Superior temporal gyrus (tissue), 1 donor: Measurements from ENCODE around the gene PLEKHG4B.
"Not testable (repeated sequence)": the region's sequence is repeated elsewhere in the genome, so short reads cannot be mapped to it uniquely, and the experiment has no call there.

Source experiments
- DNase-seq: peaks from one replicate; pipeline ENCODE4 v3.0.0-alpha.2; 2016; ENCODE audit errors: extremely low spot score

The PLEKHG4B gene

DNA sequence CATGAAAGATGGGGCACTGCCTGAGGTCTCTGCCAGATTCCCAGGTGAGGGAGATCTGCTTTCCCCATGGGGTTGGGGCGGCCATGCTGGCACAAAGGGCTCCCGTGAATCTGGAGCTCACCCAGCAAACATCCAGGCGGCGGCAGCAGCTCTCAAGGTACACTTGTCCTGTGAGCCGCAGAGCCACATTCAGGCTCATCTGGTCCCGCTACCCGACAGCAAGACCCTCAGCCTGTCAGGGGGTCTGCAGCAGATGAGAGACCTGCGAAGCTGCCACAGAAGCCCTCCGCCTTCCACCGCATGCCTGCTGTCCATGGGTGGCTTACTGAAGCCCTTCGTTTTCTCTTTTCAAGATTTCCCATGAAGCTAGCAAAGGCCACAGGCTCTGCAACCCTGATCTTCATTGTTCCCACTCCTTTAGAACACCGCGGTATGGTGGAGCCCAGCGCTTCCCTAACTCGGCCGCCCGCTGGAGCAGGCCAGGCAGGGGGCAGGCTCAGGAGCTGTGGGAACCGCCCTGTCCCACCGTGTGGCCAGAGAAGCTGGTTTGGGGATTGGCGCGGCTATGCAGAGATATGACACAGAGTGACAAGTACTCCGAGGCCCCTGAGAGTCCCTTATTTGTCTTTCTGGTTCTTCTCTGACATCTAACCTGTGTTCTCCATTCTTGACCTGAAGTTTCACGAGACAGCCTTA, 108.1 kb downstream of the PLEKHG4B start:
- DNase-seq = no peak

DNA sequence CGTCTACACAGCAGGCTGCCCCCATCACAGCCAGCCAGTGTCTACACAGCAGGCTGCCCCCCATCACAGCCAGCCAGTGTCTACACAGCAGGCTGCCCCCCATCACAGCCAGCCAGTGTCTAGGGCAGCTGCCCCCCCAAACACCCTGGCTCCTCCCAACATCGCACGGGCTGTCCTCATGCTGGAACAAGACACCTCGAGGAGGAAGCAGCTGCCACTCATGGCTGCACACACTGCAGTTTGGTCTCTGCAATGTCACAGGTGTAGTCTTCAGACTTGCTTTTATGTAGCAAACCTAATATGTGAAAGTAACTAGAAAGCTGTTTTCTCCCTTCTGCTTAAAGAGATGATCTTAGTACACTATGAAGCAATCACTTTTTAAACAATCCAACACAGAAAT, 109.0 kb downstream of the PLEKHG4B start:
- no peak for DNase-seq

DNA sequence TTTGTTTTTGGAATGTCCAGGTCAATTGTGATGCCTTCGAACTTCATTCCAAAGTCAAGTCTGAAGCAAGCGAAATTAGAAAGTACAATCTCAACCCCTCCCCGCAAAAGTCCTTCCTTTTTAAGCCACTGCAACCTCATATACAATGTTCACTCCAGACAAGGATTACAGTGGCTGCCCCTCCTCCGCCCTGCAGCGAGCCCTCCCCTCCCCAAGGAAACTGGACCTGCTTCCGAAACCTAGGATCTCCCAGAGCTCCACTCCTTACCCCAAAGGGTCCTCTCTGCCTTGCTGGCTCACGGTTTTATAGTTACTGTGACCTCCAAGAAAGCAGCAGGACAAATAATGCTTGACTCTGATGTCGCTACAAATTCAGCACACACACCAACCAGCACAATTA, 109.7 kb downstream of the PLEKHG4B start:
- no peak for DNase-seq

DNA sequence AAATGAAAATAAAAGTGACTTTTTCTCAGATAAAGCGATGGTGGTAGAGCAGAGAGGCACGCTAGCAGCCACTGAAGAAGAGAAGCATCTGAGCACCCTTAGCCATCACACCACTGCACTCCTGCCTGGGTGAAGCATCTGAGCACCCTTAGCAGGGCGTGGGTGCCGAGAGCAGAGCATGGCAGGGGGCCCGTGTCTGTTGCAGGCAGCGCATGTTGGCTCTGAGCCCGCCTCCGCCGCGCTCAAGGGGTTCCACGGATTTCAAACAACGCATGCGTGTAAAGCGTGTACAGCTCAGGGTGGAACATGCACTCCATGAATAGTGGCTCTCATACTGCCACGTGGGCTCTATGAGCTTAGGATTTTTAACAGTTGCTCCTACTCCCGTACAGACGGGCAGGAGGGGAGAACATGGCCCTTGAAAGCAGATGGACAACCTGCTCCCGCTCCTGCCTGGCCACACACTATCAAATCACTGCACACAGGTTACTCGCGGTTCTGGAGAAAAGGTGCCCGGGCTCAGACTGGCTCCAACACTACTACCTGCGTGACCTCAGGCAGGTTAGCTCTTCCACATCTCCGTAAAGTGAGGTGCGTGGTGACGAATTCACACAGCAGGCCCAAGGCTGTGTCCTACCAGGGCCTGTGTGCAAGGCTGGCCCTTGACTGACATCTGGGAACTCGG, 111.4 kb downstream of the PLEKHG4B start:
- no peak for DNase-seq

DNA sequence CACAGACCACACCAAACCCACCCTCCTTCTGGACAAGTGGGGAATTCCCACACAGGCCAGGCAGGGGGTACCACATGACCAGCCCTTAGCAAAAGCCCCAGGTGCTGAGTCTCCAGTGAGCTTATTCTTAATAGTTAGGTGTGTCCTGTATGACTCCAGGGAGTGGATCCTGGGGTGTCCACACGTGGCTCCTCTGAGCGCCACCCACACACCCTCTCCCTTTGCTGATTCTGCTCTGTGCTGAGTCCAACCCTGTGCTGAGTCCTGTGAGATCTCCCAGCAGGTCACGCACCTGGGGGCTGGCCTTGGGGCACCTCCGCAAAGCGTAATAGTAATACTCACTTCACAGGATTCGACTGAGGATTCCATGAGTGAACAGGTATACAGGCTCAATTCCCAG, 112.0 kb downstream of the PLEKHG4B start:
- no peak for DNase-seq

DNA sequence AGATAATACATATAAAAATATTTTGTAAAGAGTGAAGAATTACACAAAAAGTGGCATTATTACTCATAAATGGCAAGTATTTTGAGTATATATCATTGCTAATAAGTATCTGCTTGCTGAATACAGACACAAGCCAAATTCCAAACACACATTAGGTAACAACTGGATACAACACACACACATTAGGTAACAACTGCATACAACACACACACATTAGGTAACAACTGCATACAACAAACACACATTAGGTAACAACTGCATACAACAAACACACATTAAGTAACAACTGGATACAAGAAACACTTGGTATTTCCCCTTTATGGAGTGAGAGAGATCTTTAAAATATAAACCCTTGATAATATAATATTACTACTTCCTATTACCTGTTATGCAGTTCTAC, 112.5 kb downstream of the PLEKHG4B start:
- no peak for DNase-seq

DNA sequence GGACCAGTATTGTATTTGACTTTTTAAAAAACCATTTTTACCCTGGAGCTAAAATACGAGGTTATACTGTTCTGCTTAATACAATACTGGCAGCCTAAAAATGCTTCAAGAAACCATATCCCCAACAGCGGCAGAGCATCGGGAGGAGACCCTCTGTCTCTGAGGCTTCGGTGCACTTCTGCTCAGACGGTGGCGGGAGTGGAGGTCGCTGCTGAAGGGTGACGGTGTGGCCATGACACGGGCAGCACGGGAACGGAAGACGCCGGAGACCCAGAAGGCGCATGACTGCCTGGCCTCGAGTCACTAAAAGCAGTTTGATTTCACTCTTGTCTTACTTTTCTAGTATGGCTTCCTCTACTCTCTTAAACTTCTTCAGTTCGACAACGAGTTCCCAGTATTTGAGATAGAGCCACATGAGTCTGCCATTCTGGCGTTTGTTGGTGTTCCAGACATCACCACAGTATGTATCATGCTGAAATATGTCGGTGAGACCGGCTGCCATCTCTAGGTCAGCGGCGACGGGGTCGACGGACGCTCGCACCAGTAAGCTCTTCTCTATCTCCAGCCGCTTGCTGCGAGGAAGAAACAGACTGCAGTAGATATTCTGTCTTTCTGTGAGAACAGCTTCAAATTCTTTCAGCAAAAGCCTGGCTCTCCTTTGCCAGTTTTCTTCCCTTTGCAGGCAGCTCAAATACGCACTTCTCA, 113.2 kb downstream of the PLEKHG4B start:
- no peak for DNase-seq

DNA sequence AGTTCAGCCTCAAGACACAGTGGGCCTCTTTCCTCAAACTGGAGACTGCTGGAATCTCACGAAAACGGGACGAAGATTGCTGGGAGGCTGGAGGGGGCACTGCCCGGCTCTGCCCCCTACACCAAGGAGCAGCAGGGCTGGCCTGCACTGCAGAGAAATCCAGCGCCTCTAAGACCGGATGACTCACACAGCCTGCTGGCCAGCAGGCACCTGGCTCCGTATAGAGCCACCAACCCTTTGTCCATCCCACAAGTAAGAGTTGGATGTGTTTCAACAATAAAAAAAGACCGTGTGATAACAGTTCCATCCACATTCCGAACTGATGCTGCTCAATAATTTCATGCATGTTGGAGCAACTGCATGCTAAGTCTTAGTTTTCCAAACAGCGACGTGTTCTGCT, 114.4 kb downstream of the PLEKHG4B start:
- DNase-seq = no peak

DNA sequence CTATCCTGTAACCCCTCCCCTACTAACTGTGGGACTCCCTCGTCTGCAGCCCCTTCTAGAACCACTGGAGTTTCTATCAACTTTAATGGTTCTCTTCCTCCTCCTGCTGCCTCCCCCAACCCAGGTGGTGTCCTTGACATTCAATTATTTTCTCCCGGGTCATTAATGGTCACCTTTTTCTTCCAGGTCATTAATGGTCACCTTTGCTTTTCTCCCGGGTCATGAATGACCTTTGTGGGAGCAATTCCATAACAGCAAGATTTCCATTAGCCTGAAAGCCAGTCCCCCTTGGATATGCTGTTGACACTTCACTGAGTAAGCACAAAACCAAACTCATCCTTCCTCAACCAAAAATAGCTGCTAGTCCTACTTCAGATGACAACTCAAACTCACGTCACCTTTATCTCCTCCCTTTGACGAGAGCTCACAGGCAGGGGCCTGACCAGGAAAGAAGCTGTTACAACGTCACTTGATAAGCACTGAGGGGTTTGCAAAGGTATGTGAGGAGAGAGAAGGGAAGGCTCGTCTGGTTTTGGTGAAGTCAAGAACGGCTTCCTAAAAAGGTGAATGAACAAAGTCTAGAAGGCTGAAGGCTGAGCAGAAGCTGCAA, 115.1 kb downstream of the PLEKHG4B start:
- no peak for DNase-seq

DNA sequence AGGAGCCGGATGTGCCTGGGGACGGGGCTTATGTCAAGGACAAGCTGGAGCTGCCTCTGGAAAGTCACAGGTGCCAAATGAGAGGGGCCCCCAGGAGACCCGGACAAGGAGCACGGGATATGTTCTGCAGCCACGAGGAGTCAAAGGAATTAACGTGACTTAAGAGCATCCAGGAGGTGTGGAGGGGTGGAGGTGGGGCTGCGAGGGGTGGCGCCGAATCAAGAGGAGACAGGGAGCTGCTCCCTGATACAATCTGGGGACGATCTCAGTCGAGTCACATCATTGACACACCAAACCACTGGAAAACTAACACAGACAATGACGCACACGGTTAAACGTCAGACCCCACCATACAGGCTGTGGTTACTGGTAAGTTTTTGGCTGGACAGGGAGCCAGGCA, 115.6 kb downstream of the PLEKHG4B start:
- DNase-seq = no peak

DNA sequence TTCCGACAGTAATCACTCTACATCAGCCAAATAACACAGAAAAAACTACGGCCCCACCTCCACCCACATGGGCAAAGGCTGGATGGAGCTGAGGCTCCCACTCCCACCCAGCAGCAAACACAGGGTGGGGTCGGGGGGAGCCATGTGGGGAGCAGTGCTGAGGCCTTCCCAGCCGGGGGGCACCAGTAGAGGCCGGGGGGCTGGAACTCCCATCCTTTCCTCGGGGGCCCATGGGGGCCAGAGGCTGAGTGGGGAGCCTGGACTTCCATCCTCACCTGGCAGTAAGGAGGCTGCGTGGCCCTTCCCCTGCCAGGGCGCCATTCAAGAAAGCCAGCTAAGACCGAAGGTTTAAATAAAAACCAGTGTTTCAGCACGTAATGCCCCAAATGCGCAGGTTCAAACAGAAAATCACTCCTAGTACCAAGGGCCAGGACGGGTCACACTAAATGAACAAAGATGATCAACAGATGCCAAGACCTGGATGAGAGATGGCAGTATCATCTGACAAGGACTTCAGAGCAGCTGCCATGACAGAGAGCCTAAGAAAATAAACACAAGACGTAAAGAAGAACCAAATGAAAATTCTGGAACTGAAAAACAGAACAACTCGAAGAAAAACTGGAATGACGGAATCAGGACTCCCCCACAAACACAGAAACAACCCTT, 116.6 kb downstream of the PLEKHG4B start:
- no peak for DNase-seq

DNA sequence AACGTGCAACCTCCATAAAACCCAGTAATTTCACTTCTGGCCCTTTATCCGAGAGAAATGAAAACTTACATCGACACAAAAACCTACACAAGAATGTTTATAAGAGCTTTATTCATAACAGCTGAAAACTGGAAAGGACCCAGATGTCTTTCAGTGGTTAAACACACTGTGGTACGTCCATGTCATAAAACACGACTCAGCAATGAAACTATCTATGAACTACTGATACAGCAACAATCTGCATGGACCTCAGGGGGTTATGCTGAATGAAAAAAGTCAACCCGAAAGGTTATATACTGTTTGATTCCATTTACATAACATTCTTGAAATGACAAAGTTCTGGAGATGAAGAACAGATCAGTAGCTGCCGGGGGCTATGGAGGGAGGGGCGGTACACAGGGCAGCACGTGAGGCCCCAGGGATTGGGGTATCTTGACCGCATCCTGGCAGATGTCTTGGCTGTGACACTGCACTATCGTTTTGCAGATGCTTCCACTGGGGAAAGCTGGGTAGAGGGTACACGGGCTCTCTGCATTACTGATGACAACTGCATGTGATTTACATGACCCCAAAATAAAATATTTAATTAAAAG, 121.9 kb downstream of the PLEKHG4B start:
- no peak for DNase-seq

DNA sequence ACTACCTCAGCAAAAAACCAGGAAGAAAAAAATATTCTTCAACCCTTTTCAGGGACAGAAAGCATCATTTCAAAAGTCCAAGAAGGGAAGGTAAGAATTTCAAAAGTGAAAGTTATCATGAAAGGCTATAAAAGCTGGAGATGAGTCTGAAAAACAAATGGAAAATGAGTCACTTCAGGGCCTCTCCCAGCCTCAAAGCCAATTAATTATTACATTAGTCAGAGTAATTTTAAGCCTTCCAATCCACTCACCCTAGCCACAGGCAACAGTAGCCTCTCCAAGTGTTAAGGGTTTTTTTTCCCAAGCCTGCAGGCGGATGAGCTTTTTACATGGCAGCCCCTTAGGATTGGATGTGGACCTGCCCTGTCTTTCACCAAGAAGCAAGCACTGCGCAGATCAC, 123.3 kb downstream of the PLEKHG4B start:
- DNase-seq = not testable (repeated sequence)

DNA sequence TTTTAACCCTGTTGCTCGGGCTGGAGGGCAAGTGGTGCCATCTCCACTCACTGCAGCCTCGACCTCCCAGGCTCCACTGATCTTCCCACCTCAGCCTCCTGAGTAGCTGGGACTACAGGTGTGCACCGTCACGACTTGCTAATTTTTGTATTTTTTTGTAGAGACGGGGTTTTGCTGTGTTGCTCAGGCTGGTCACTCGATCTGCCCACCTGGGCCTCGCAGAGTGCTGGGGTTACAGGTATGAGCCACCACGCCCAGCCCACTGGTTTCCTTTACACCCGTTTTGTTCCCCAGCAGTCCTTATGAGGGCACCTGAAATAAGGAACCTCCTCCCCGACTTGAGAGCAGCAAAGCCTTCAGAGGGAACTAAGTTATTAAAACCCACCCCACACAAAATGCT, 124.1 kb downstream of the PLEKHG4B start:
- DNase-seq = not testable (repeated sequence)

DNA sequence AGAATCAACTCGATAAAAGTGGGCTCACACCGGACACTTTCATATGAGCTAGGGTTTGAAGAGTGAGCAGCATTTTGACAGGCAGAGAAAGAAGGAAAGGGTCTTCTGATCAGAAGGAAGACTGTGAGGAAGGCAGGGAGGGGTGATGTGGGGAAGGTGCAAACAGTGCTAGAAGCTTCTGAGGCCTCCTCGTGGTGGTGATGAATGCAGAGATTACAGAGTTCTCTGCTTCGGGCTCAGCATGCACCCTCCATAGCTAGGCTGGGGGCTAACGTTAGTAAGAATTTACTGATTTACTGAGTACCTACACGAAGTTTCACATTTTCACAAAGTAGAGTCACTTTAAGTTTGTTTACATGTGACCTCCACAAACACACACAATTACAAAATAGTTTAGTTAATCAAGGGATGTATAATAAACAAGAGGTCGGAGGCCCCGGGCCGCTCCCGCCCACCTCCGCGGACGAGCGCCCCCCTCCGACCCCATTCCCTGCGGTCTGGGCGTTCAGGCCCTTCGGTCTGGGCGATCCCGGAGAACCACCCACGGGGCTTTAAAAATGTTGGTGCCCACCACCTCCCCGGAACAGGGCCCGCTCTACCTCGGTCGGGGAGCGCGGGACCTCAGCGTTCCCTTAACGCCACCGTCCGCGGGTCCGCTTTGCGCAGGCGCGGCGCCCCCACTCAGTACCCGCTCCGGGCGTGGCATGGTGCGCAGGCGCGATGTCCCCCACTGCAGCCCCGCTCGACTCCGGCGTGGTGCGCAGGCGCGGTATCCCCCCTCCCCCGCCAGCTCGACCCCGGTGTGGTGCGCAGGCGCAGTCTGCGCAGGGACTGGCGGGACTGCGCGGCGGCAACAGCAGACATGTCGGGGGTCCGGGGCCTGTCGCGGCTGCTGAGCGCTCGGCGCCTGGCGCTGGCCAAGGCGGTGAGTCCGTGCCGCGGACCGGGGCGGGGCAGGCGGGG, 125.8 kb downstream of the PLEKHG4B start, which contains the start of the genes CCDC127 and SDHA:
CCDC127 (minus strand) TSS at position 660 of the 963 bp plus-strand sequence. CDS start 1,304 bp downstream, outside the sequence.
SDHA (plus strand) TSS at position 827 of the 963 bp plus-strand sequence; CDS start at position 863, 36 bp downstream.
- DNase-seq = peak; percentile 95

DNA sequence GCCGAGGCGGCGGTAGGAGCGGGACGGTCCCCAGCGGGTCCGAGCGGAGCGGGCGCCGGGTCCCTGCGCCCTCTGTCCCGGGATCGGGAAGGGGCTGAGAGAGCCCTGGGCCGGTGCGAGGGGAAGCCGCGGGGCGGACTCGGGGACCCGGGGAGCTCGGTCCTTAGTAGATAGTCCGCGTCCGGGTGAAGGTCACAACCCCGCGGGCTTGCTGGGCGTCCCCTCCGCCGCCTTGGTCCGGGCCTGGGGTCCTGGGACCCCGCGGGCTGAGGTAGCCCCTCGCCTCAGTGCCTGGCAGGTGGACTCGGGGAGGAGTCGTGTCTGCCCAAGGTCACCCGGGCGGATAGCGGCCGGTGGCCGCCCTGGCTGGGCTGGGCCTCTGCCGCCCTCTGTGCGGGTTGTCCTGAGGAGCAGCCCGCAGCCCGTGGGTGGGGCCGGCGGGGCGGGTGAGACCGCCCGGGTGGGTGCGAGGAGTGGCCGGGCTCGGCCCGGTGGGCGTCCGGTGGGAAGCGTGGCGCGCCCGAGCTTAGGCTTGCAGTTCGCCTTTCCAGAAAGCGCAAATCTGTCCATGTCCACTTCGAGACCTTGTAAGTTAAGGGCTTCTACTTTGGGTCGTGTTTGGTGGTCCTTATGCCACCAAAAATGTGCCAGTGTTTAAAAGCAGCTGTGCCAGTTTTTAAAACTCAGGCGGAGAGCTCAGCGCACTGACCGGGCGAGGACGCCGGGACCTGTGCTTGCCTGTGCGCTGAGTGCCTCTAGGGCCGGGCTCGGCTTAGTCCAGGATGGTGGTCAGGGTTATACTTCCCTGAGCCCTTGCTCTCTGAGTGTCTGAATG, 126.7 kb downstream of the PLEKHG4B start:
- no peak for DNase-seq

DNA sequence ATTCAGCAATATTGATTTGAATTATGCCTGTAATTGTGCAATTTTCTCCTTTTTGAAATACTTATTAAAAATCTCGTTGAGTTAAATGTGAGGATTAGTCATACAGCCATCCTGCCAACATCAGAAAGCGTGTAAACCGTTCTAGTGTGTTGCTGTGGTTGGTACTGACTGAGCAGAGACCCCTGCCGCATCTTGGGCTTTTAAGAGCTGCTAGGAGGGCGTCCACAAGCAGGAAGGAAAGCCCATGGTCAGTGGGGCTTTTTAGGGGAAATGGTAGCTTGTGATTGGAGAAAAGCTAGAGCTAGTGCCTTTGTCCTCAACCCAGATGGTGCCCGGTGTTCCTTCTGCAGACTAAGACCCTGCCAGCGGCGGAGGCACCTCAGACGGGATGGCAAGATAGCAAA, 127.5 kb downstream of the PLEKHG4B start:
- peak; percentile 29 for DNase-seq

DNA sequence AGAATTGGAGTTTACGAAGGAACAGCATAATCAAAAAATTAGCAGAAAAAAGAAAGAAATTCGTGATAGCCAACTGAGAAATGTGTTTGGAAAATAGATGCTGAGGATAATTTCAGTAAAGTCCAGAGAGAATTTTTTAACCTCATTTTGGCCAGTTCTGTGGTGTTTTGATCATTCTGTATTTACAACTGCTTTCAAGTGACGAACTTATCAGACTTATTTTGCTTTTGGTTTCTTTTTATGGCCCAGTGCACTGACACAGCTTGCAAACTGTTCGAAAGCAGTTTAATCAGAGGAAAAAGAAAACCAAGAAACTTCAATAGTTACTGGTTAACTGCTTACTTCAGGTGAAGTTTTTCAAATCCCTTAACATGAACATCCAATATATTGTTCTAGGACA, 128.0 kb downstream of the PLEKHG4B start:
- no peak for DNase-seq
